ENCODE data around the gene EHBP1.

- TF ChIP-seq, protein P1, sequence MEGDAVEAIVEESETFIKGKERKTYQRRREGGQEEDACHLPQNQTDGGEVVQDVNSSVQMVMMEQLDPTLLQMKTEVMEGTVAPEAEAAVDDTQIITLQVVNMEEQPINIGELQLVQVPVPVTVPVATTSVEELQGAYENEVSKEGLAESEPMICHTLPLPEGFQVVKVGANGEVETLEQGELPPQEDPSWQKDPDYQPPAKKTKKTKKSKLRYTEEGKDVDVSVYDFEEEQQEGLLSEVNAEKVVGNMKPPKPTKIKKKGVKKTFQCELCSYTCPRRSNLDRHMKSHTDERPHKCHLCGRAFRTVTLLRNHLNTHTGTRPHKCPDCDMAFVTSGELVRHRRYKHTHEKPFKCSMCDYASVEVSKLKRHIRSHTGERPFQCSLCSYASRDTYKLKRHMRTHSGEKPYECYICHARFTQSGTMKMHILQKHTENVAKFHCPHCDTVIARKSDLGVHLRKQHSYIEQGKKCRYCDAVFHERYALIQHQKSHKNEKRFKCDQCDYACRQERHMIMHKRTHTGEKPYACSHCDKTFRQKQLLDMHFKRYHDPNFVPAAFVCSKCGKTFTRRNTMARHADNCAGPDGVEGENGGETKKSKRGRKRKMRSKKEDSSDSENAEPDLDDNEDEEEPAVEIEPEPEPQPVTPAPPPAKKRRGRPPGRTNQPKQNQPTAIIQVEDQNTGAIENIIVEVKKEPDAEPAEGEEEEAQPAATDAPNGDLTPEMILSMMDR (IDR thresholded peaks at IDR 0.05; ENCODE audit: low read depth, low read length) = no peak
- no peak for TF ChIP-seq POLR2A (IDR thresholded peaks at IDR 0.05; ENCODE audit: extremely low read depth, insufficient read length)
- TF ChIP-seq MYC (IDR thresholded peaks at IDR 0.05; ENCODE audit: low read depth, low read length) = no peak
- TF ChIP-seq, protein P2, sequence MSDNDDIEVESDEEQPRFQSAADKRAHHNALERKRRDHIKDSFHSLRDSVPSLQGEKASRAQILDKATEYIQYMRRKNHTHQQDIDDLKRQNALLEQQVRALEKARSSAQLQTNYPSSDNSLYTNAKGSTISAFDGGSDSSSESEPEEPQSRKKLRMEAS (IDR thresholded peaks at IDR 0.05; ENCODE audit: low read depth, low read length) = no peak
Observed at GRCh38 chr2:62672601-62673000, 32.9 kb upstream of the EHBP1 start.
